Ovary (tissue), 3 donors: Measurements from ENCODE around the gene SIRT1.

ENCODE experiments used
- CTCF ChIP-seq, 3 donors: fragments of 450-650 bp in 2 of 3; fragments of 200-600 bp in 1 of 3; IDR thresholded peaks; one replicate each; pipeline versions ENCODE4 v1.5.1 to v1.8.0; 2016 to 2022; ENCODE audit warnings: antibody characterized with exemption in 3 of 3, mild to moderate bottlenecking in 1 of 3
- POLR2A ChIP-seq: fragments of 450-650 bp; IDR thresholded peaks from one replicate; pipeline ENCODE4 v1.6.1; 2017; ENCODE audit warnings: antibody characterized with exemption, mild to moderate bottlenecking, moderate library complexity
- donor health status: DM: no; HTN: no; CAD: no.

GRCh38 chr10:67841737-67842136 lies 42.7 kb upstream of the SIRT1 start:
- TF ChIP-seq CTCF (IDR thresholded peaks at IDR 0.05): no peak
- TF ChIP-seq POLR2A: no peak
